Coronary artery (tissue), 2 donors: ENCODE data around the gene LSAMP.

Source experiments
- DNase-seq: peaks from one replicate; pipeline ENCODE4 v3.0.0-alpha.2; 2017; ENCODE audit warnings: low spot score
- H3K27ac ChIP-seq, 2 donors: fragments of 200-600 bp; sonication (generic); one replicate each; pipeline ENCODE4 v1.5.1; 2016 to 2019
- H3K4me3 ChIP-seq: fragments of 200-600 bp; sonication (generic); 2 replicates; pipeline ENCODE4 v1.5.1; 2016; ENCODE audit warnings: mild to moderate bottlenecking, moderate library complexity
- TF ChIP-seq, protein P1 (sequence below): fragments of 200-600 bp; sonication (generic); IDR thresholded peaks from one replicate; pipeline ENCODE4 v1.5.1; 2019; ENCODE audit warnings: antibody characterized with exemption

Gene LSAMP

DNA sequence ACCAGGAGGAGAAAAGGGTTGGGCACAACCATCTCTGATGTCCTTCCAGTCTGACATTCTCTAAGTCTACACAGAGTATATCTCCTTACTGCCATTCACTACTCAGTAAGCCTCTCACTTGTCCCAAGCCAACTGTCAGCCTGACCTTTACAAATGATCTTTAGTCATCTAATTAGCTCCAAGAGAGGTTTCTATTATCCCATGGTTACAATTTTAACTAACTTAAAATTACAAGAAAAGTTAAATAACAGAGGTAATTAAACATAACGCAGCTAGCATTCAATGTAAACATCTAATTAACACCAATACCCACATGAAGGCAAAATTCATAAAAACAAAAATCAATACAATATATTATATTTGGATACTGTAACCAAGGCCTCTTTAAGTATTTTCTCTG lies 126.9 kb downstream of the LSAMP start:
- TF ChIP-seq, protein P1, sequence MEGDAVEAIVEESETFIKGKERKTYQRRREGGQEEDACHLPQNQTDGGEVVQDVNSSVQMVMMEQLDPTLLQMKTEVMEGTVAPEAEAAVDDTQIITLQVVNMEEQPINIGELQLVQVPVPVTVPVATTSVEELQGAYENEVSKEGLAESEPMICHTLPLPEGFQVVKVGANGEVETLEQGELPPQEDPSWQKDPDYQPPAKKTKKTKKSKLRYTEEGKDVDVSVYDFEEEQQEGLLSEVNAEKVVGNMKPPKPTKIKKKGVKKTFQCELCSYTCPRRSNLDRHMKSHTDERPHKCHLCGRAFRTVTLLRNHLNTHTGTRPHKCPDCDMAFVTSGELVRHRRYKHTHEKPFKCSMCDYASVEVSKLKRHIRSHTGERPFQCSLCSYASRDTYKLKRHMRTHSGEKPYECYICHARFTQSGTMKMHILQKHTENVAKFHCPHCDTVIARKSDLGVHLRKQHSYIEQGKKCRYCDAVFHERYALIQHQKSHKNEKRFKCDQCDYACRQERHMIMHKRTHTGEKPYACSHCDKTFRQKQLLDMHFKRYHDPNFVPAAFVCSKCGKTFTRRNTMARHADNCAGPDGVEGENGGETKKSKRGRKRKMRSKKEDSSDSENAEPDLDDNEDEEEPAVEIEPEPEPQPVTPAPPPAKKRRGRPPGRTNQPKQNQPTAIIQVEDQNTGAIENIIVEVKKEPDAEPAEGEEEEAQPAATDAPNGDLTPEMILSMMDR = no peak
- no peak for DNase-seq
- Histone ChIP-seq H3K27ac (no peak overlapping the region), H3K4me3 (no peak overlapping the region)

DNA sequence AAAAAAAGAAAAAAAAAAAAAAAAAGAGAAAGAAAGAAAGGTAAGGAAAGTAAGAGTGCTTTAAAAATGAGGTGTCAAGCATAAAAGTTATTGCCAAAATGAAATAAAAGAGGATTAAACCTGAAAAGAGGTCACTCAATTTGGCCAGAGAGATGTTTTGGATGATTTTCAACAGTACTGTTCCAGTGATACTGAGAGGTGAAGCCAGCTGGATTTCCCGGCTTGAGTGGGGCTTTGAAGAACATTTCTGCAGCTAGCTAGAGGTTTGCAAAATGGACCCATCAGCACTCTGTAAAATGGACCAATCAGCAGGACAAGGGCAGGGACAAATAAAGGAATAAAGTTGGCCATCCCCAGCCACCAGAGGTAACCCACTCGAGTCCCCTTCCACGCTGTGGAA lies 128.5 kb downstream of the LSAMP start:
- DNase-seq = no peak

DNA sequence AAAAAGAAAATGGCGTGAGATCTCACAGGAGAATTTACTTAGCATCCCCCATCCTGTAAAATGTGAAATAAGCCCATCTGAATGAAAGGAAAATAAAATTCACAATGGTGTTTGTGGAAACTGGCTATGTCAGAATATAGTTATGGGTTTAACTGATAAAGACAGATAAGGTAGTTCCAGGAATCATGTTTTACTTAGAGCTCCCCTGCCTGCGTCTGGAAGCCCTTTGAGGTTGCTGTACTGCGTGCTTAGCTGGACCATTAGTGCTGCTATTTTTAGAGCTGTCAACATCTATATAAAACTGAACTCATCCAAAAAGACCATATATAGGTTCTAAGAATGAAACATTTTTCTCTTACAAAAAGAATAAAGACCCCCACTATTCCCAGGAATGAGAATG lies 130.8 kb downstream of the LSAMP start:
- TF ChIP-seq, protein P1 = no peak
- no peak for DNase-seq
- H3K4me3 ChIP-seq = no peak overlapping the region
- H3K27ac ChIP-seq = no peak overlapping the region

More for the DNA sequence above, 128.5 kb downstream of the LSAMP start:
- TF ChIP-seq, protein P1 = no peak
- no peak overlapping the region for H3K4me3 ChIP-seq
- no peak overlapping the region for H3K27ac ChIP-seq

DNA sequence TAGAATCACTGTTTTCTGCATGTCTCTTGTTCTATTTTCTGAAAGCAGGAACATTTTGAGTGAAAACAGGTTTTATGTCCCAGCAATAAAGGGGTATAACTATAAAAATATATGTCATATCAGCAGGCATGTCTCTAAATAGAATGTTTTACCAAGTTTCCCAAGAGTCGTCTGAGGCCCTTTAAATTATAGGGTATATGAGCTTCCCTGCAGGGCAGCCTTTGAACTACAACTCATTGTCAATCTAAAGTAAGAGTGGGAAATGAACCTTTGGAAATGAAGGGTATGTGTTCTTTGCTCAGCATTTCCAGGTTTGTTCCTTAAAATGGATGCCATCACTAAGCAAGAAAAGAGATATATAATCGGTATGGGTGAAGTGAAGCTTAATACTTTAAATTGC lies 138.6 kb downstream of the LSAMP start:
- TF ChIP-seq, protein P1 = no peak
- H3K27ac ChIP-seq = no peak overlapping the region
- H3K4me3 ChIP-seq = no peak overlapping the region
- no peak for DNase-seq

DNA sequence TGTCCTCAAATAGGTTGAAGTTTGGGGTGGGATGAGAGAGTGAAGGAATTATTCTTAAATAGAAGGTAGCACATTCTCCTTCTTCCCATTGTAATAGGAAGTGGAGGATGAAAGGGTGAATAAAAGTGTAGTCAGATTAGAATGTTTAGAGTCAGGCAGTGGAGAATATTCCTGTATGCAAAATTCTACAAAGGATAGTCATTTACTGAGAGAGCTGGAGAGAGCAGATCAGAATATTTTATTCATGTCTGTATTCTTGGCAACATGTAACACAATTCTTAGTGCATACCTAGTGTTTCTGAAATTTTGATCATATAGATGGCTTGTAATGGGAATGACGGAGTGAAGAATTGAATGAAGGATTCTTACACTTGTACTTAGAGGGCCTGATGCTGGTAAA lies 139.1 kb downstream of the LSAMP start:
- DNase-seq = no peak
- Histone ChIP-seq H3K4me3 (no peak overlapping the region), H3K27ac (no peak overlapping the region)
- TF ChIP-seq, protein P1 = no peak

DNA sequence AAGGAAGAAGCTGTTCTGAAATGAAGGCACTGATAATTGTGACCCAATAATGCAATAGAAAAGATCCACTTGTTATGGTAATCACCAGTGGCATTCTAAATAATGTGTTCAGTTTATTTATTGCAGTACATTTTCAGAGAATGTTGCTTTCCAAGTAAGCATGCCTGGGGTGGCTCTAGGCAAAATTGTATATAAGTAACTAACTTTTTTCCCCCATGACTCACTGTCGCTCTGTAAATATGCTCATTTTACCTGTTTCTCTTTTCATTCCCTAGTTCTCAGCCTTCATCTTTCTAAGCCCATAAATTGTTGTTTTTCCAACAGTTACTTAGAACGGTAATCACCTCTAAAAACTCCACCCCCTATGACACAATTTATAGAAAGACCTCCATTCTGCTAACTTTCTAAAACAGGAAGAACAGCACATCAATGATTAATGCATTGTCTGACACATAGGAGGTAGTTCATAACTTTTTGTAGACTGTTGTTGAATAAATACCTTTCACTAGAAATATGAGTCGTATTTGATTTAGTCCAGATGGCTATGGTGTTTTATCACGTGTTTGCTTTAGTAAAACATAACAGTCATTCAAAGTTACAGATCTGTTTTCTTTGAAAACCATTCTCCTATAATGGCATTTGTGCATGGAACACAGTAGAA lies 143.1 kb downstream of the LSAMP start:
- DNase-seq = no peak
- TF ChIP-seq, protein P1 = no peak
- no peak overlapping the region for H3K4me3 ChIP-seq
- no peak overlapping the region for H3K27ac ChIP-seq

DNA sequence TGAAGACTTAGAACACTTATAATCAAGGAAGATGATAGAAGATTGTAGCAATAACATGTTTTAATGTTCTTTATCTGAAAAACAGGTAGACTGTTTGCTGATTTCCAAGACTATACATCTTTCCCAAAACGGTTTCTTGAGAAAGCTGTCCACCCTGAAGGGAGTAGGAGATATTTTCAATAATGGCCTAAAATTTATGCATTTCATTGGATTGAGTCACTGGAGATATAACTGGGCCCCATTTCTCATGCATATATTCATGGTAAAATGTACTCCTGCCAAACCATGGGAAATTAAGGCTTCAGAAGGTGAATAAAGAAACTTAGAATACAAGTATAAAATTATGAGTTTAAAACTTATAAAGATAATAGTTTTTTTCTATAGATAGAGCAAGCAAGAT lies 143.9 kb downstream of the LSAMP start:
- no peak overlapping the region for H3K4me3 ChIP-seq
- no peak overlapping the region for H3K27ac ChIP-seq
- TF ChIP-seq, protein P1 = no peak
- no peak for DNase-seq
